ENCODE measurements around the gene DAND5. TPM values are rescaled to one million over a fixed set of nuclear protein-coding genes. Genes with fewer than 3 reads are reported as not detected.
A peak's percentile ranks its signal among the peaks of the same experiment; 100 is the strongest.

The DAND5 gene
- total RNA-seq, 1 donor from 2014 or later = not detected

GRCh38 chr19:13001502-13002165, 32.3 kb downstream of the DAND5 start:
- Mint-ChIP-seq H3K27me3 (ENCODE audit: low read depth, unreplicated experiment) (peaks cover 81% of the 10 kb centered on the region), H3K27ac (ENCODE audit: unreplicated experiment) (no peak overlapping the region), H3K36me3 (ENCODE audit: low read depth, unreplicated experiment) (peaks cover 13% of the 10 kb centered on the region), H3K4me3 (ENCODE audit: unreplicated experiment) (no peak overlapping the region), H3K9me3 (ENCODE audit: unreplicated experiment) (peaks cover 9% of the 10 kb centered on the region), H3K4me1 (ENCODE audit: low read depth, unreplicated experiment) (no peaks in the 10 kb centered on the region)
- H3K4me2 ChIP-seq (ENCODE audit: low read length) = peak overlapping the region; percentile 74
- H3K4me3 ChIP-seq (ENCODE audit: insufficient read depth, low read depth, low read length) = no peak overlapping the region
- FAIRE-seq (no peak), DNase-seq (ENCODE audit: low read depth) (no peak)
- H3K79me2 ChIP-seq (ENCODE audit: insufficient read depth, low read length) = peaks cover 98% of the 10 kb centered on the region
- TF ChIP-seq, protein P1, sequence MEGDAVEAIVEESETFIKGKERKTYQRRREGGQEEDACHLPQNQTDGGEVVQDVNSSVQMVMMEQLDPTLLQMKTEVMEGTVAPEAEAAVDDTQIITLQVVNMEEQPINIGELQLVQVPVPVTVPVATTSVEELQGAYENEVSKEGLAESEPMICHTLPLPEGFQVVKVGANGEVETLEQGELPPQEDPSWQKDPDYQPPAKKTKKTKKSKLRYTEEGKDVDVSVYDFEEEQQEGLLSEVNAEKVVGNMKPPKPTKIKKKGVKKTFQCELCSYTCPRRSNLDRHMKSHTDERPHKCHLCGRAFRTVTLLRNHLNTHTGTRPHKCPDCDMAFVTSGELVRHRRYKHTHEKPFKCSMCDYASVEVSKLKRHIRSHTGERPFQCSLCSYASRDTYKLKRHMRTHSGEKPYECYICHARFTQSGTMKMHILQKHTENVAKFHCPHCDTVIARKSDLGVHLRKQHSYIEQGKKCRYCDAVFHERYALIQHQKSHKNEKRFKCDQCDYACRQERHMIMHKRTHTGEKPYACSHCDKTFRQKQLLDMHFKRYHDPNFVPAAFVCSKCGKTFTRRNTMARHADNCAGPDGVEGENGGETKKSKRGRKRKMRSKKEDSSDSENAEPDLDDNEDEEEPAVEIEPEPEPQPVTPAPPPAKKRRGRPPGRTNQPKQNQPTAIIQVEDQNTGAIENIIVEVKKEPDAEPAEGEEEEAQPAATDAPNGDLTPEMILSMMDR (IDR thresholded peaks at IDR 0.05; ENCODE audit: insufficient read depth, low read depth, low read length) = no peak
- TF ChIP-seq EZH2 (IDR thresholded peaks at IDR 0.05; ENCODE audit: insufficient read depth, low read length) = no peak
- peaks cover 88% of the 10 kb centered on the region for H4K20me1 ChIP-seq (ENCODE audit: insufficient read depth, low read length)
- peak overlapping the region; percentile 64 for H3K9ac ChIP-seq (ENCODE audit: low read length)
- no peak overlapping the region for H2AFZ ChIP-seq (ENCODE audit: low read depth, low read length)
- H3K27ac ChIP-seq (ENCODE audit: low read depth, low read length) = peak overlapping the region; percentile 38
- H3K4me1 ChIP-seq (ENCODE audit: insufficient read depth, low read length) = peaks cover 26% of the 10 kb centered on the region
- no peaks in the 10 kb centered on the region for H3K27me3 ChIP-seq (ENCODE audit: insufficient read depth, low read length)
- H3K36me3 ChIP-seq (ENCODE audit: insufficient read depth, low read length) = peaks cover 5% of the 10 kb centered on the region
- H3K9me3 ChIP-seq (ENCODE audit: insufficient read depth, low read depth, low read length) = no peaks in the 10 kb centered on the region

- peak overlapping the region; percentile 38 for H3K27ac ChIP-seq (ENCODE audit: low read depth, low read length)
- Mint-ChIP-seq H3K4me3 (ENCODE audit: unreplicated experiment) (no peak overlapping the region), H3K27ac (ENCODE audit: unreplicated experiment) (no peak overlapping the region), H3K4me1 (ENCODE audit: low read depth, unreplicated experiment) (no peaks in the 10 kb centered on the region), H3K27me3 (ENCODE audit: low read depth, unreplicated experiment) (peaks cover 79% of the 10 kb centered on the region), H3K9me3 (ENCODE audit: unreplicated experiment) (peaks cover 8% of the 10 kb centered on the region), H3K36me3 (ENCODE audit: low read depth, unreplicated experiment) (peaks cover 11% of the 10 kb centered on the region)
- peak overlapping the region; percentile 64 for H3K9ac ChIP-seq (ENCODE audit: low read length)
- no peaks in the 10 kb centered on the region for H3K27me3 ChIP-seq (ENCODE audit: insufficient read depth, low read length)
- peak; percentile 72 for DNase-seq (ENCODE audit: low read depth)
- H3K4me1 ChIP-seq (ENCODE audit: insufficient read depth, low read length) = peaks cover 21% of the 10 kb centered on the region
- peaks cover 98% of the 10 kb centered on the region for H3K79me2 ChIP-seq (ENCODE audit: insufficient read depth, low read length)
- H3K4me3 ChIP-seq (ENCODE audit: insufficient read depth, low read depth, low read length) = no peak overlapping the region
- no peaks in the 10 kb centered on the region for H3K9me3 ChIP-seq (ENCODE audit: insufficient read depth, low read depth, low read length)
- peak overlapping the region; percentile 74 for H3K4me2 ChIP-seq (ENCODE audit: low read length)
- TF ChIP-seq EZH2 (IDR thresholded peaks at IDR 0.05; ENCODE audit: insufficient read depth, low read length) = no peak
- TF ChIP-seq, protein P1 (IDR thresholded peaks at IDR 0.05; ENCODE audit: insufficient read depth, low read depth, low read length) = no peak
- H3K36me3 ChIP-seq (ENCODE audit: insufficient read depth, low read length) = peaks cover 5% of the 10 kb centered on the region
- no peak for FAIRE-seq
- H2AFZ ChIP-seq (ENCODE audit: low read depth, low read length) = no peak overlapping the region
- H4K20me1 ChIP-seq (ENCODE audit: insufficient read depth, low read length) = peaks cover 88% of the 10 kb centered on the region
Measured at GRCh38 chr19:13002166-13002898, 33.0 kb downstream of the DAND5 start.

All from astrocyte (in vitro differentiated cells and primary cell).